LNCaP clone FGC (cell line): ENCODE data around the gene MUC22.

Experiments used
- DNase-seq: peaks from one replicate; pipeline ENCODE4 v3.0.0-alpha.2; 2011; ENCODE audit warnings: low read depth
- H3K4me3 ChIP-seq: 2 replicates; pipeline ENCODE4 v1.5.1; 2011; ENCODE audit warnings: mild to moderate bottlenecking, low read depth, low read length, control low read depth
- CTCF ChIP-seq: IDR thresholded peaks from 2 replicates; pipeline ENCODE4 v1.5.1; 2012; ENCODE audit warnings: mild to moderate bottlenecking; ENCODE audit not compliant: control insufficient read depth, insufficient read depth; ENCODE audit errors: extremely low read depth

Gene MUC22

GRCh38 chr6:30981942-30982772, 28.1 kb upstream of the MUC22 start:
- peak; percentile 31 for DNase-seq
- 0 out of 2 replicates have a peak overlapping the region, but pooled peaks have one; percentile 19 for H3K4me3 ChIP-seq
- TF ChIP-seq CTCF = peak; percentile 23; the same call in 1 of the 2 replicates

- no peak for DNase-seq
- TF ChIP-seq CTCF = no peak
- H3K4me3 ChIP-seq = no peak within 1 kb of the TSS
These were observed 26.8 kb upstream of the MUC22 start, which contains the start of gene MUC21 for GRCh38 chr6:30983439-30983838. MUC21 (plus strand) TSS chr6:30983718; CDS start chr6:30983959, 241 bp downstream.

- TF ChIP-seq CTCF = no peak
- no peak overlapping the region for H3K4me3 ChIP-seq
- DNase-seq = no peak
These were observed 24.8 kb upstream of the MUC22 start for GRCh38 chr6:30985490-30985889.

GRCh38 chr6:30987304-30987703, 23.0 kb upstream of the MUC22 start:
- no peak overlapping the region for H3K4me3 ChIP-seq
- no peak for TF ChIP-seq CTCF
- DNase-seq = no peak

GRCh38 chr6:30988209-30988825, 22.0 kb upstream of the MUC22 start:
- H3K4me3 ChIP-seq = no peak overlapping the region
- DNase-seq = no peak
- TF ChIP-seq CTCF = no peak

GRCh38 chr6:30990422-30991086, 19.7 kb upstream of the MUC22 start:
- no peak for DNase-seq
- no peak for TF ChIP-seq CTCF
- no peak overlapping the region for H3K4me3 ChIP-seq
